ENCODE results near the gene PGAP6.
"Not testable (repeated sequence)": the region's sequence is repeated elsewhere in the genome, so short reads cannot be mapped to it uniquely, and the experiment has no call there.

Gene PGAP6

GRCh38 chr16:378113-378820 lies 3.5 kb downstream of the PGAP6 start:
- not testable (repeated sequence) for DNase-seq

- no peak for DNase-seq
These were observed 4.3 kb downstream of the PGAP6 start for GRCh38 chr16:377419-377951.

GRCh38 chr16:376817-377418 lies 4.9 kb downstream of the PGAP6 start:
- no peak for DNase-seq

- DNase-seq = no peak
These were observed 5.6 kb downstream of the PGAP6 start for GRCh38 chr16:375927-376816.

GRCh38 chr16:375212-375611 lies 6.6 kb downstream of the PGAP6 start:
- DNase-seq = no peak

GRCh38 chr16:374616-374926 lies 7.2 kb downstream of the PGAP6 start:
- no peak for DNase-seq

GRCh38 chr16:373848-374615 lies 7.7 kb downstream of the PGAP6 start:
- no peak for DNase-seq

GRCh38 chr16:373020-373598 lies 8.7 kb downstream of the PGAP6 start:
- no peak for DNase-seq

GRCh38 chr16:372302-372983 lies 9.3 kb downstream of the PGAP6 start:
- DNase-seq = no peak

GRCh38 chr16:371515-372301 lies 10.1 kb downstream of the PGAP6 start:
- DNase-seq = no peak

GRCh38 chr16:370979-371514 lies 10.7 kb downstream of the PGAP6 start:
- DNase-seq = no peak

GRCh38 chr16:370443-370842 lies 11.3 kb downstream of the PGAP6 start, which contains the start of gene MRPL28:
Gene MRPL28 (minus strand): TSS chr16:370538. CDS start chr16:370218, 320 bp downstream.
- peak; percentile 83 for DNase-seq

GRCh38 chr16:369866-370436 lies 11.8 kb downstream of the PGAP6 start:
- no peak for DNase-seq

GRCh38 chr16:369275-369865 lies 12.4 kb downstream of the PGAP6 start:
- DNase-seq = no peak

GRCh38 chr16:368388-369158 lies 13.2 kb downstream of the PGAP6 start:
- DNase-seq = no peak

GRCh38 chr16:367333-367903 lies 14.4 kb downstream of the PGAP6 start:
- no peak for DNase-seq

GRCh38 chr16:366476-366875 lies 15.3 kb downstream of the PGAP6 start:
- DNase-seq = no peak

- DNase-seq = no peak
These were observed 16.9 kb downstream of the PGAP6 start for GRCh38 chr16:364595-365491.
